B cell (primary cell): ENCODE measurements around the gene TP53I13.

ENCODE experiments used
- EZH2 ChIP-seq: IDR thresholded peaks from 2 replicates; pipeline ENCODE4 v1.6.1; 2012; ENCODE audit warnings: borderline replicate concordance, low read depth, mild to moderate bottlenecking, moderate library complexity, low read length; ENCODE audit not compliant: insufficient read depth, poor library complexity, severe bottlenecking
- TF ChIP-seq, protein P1 (sequence below): fragments of 200-600 bp; IDR thresholded peaks from one replicate; pipeline ENCODE4 v1.8.0; 2022; ENCODE audit warnings: antibody characterized with exemption, mild to moderate bottlenecking

- TF ChIP-seq, protein P1, sequence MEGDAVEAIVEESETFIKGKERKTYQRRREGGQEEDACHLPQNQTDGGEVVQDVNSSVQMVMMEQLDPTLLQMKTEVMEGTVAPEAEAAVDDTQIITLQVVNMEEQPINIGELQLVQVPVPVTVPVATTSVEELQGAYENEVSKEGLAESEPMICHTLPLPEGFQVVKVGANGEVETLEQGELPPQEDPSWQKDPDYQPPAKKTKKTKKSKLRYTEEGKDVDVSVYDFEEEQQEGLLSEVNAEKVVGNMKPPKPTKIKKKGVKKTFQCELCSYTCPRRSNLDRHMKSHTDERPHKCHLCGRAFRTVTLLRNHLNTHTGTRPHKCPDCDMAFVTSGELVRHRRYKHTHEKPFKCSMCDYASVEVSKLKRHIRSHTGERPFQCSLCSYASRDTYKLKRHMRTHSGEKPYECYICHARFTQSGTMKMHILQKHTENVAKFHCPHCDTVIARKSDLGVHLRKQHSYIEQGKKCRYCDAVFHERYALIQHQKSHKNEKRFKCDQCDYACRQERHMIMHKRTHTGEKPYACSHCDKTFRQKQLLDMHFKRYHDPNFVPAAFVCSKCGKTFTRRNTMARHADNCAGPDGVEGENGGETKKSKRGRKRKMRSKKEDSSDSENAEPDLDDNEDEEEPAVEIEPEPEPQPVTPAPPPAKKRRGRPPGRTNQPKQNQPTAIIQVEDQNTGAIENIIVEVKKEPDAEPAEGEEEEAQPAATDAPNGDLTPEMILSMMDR = no peak
- TF ChIP-seq EZH2 = no peak
These were observed 6.4 kb downstream of the TP53I13 start for GRCh38 chr17:29574732-29575510.
